GM21723 (cell line): ENCODE results near the gene RRP36.
"Not testable (repeated sequence)": the region's sequence is repeated elsewhere in the genome, so short reads cannot be mapped to it uniquely, and the experiment has no call there.

Experiments
- ATAC-seq: cut with Tn5 transposase; IDR thresholded peaks from one replicate; pipeline ENCODE4 v1.9.1; 2021; ENCODE audit warnings: mild to moderate bottlenecking, moderate library complexity; ENCODE audit not compliant: unreplicated experiment

Gene RRP36

GRCh38 chr6:43036712-43037111 is 15.3 kb downstream of the RRP36 start:
- ATAC-seq, result no peak

- ATAC-seq, result no peak
Measured at GRCh38 chr6:43037197-43037596, 15.8 kb downstream of the RRP36 start.

GRCh38 chr6:43037706-43038105 is 16.3 kb downstream of the RRP36 start:
- no peak for ATAC-seq

GRCh38 chr6:43038727-43039126 is 17.3 kb downstream of the RRP36 start:
- no peak for ATAC-seq

GRCh38 chr6:43040542-43041257 is 19.3 kb downstream of the RRP36 start:
- ATAC-seq, result no peak

- not testable (repeated sequence) for ATAC-seq
Measured at GRCh38 chr6:43041475-43041874, 20.1 kb downstream of the RRP36 start.

- no peak for ATAC-seq
Measured at GRCh38 chr6:43043310-43043709, 21.9 kb downstream of the RRP36 start.

- ATAC-seq, result no peak
Measured at GRCh38 chr6:43045371-43045930, 24.0 kb downstream of the RRP36 start.

- ATAC-seq, result no peak
Measured at GRCh38 chr6:43047998-43048397, 26.6 kb downstream of the RRP36 start.

GRCh38 chr6:43050981-43051380 is 29.6 kb downstream of the RRP36 start:
- no peak for ATAC-seq

- no peak for ATAC-seq
Measured at GRCh38 chr6:43052225-43052841, 30.9 kb downstream of the RRP36 start.

GRCh38 chr6:43052842-43053544 is 31.6 kb downstream of the RRP36 start:
- peak; percentile 29 for ATAC-seq

GRCh38 chr6:43053545-43054205 is 32.3 kb downstream of the RRP36 start, which contains the start of gene CUL7:
CUL7 (minus strand) TSS chr6:43053851; CDS start chr6:43052788, 1,063 bp downstream.
- peak; percentile 90 for ATAC-seq

- ATAC-seq, result no peak
Measured at GRCh38 chr6:43054206-43054943, 33.0 kb downstream of the RRP36 start.

- no peak for ATAC-seq
Measured at GRCh38 chr6:43055966-43056365, 34.5 kb downstream of the RRP36 start.

GRCh38 chr6:43058531-43058930 is 37.1 kb downstream of the RRP36 start:
- no peak for ATAC-seq

GRCh38 chr6:43059168-43060033 is 38.0 kb downstream of the RRP36 start, which contains the start of the genes KLC4 and MRPL2:
KLC4 (plus strand) TSS chr6:43059631; CDS start chr6:43061336, 1,705 bp downstream.
MRPL2 (minus strand) TSS chr6:43059434; CDS start chr6:43059381, 53 bp downstream.
- ATAC-seq, result peak; percentile 76

- no peak for ATAC-seq
Measured at GRCh38 chr6:43060034-43060754, 38.8 kb downstream of the RRP36 start.
